ENCODE data around the gene STAM2. TPM values are rescaled to one million over a fixed set of nuclear protein-coding genes. Genes with fewer than 3 reads are reported as not detected.

The STAM2 gene
- polyA plus RNA-seq, 4 donors, result 41.1 to 54.4 (median 47.3) TPM

- no peak for DNase-seq (ENCODE audit: low read depth in 4 of 4, low spot score in 2 of 4)
Measured at GRCh38 chr2:152078662-152079061, 96.9 kb downstream of the STAM2 start.

DNA sequence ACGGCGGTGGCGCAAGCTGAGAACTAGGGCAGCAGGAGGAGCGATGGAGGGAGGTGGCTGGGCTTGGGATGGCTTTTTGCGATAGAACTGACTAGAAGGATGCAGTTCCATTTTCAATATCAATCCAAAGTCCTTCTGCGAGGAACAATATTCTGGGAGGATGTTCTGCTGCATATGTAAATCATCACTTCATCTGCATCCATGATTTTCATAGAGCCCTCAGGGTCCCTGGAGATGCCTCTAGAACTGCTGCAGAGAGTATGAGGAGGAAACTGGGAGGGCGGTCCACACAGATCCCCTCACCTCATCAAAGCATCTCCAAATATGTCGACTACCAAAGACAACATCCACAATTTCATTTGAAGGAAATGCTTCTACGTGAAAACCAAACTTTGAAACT lies 97.5 kb downstream of the STAM2 start:
- DNase-seq (ENCODE audit: low read depth in 4 of 4, low spot score in 2 of 4), result no peak

DNA sequence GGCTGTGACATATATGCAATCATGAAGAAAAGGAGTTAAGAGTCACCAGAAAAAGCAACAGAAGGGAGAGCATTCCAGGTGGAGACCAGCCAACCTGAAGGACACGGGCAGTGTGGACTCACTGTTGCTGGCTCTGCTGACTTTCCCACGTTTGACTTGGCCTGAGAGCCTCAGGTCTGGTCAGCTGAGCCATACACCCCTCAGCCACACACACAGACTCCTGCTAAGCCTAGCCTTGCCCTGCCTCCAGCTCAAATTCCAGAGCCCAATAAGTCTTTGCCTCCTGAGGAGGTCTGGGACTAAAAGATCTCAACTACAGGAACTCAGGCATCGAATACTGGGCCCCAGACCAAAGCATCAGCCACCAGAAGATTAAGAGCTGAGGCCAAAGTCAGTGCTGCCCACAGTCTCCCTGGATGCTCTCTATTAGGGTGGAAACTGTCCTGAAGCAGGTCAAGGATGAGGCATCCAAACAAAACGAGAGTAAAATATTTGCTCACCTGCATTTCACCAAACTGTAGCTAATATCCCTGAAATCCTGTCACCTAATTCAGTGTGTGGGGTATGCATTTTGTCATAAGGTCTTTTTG lies 100.0 kb downstream of the STAM2 start:
- no peak for DNase-seq (ENCODE audit: low read depth in 4 of 4, low spot score in 2 of 4)

GRCh38 chr2:152072011-152072410 lies 103.6 kb downstream of the STAM2 start:
- no peak for DNase-seq (ENCODE audit: low read depth in 4 of 4, low spot score in 2 of 4)

DNA sequence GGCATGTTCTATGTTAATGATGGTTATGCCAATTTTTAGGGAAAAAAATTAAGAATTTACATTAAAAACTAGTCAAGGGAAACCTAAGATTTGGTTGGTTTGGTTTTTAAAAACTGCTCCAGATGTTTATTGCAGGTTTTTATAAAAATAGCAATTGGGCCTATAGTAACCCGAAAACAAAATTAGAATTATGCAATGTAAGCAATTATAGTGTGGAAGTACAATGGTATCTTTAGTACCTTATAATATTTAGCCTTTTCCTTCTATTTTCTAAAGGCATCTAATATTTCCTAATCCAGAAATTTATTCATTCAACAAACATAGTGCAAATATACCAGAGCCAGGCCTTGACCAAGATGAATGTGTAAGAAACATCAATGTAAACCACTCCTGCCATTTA lies 104.0 kb downstream of the STAM2 start:
- no peak for DNase-seq (ENCODE audit: low read depth in 4 of 4, low spot score in 2 of 4)

DNA sequence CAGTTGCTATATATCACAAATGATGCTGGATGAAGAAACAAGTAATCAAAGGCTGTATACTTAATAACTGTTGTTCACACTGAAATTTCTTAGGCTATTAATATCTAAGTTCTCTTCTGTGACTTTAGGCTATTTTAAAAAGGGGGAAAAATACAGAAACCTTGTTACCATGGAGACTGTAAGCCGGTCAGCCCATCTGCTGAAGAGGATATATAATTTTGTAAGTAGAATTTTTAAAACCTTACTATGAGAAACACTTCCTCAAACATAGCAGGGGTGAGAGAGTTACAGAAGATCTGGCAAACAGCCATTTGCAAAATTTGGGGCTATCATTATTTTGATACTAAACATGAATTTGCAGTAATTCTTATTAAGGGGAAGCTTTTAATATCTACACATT lies 104.5 kb downstream of the STAM2 start:
- DNase-seq (ENCODE audit: low read depth in 4 of 4, low spot score in 2 of 4), result no peak

DNA sequence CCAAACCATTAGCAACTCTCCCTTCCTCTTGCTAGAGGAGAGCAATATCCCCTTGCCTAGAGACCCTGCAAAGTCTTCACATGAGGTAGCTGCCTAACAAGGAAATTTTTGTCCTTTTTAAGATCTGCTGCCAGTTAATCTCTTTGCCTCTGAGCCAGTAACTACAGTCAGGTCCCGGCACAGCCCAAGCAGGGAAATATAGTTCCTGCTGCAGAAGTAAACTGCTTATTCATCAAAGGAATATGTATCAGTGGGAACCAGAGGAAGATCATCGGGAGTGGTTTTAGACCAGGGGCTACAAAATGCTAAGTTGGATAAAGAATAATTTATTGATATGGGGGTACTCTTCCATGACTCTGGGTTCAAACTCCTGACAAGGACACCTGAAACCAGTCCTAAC lies 107.3 kb downstream of the STAM2 start:
- DNase-seq (ENCODE audit: low read depth in 4 of 4, low spot score in 2 of 4), result no peak

- no peak for DNase-seq (ENCODE audit: low read depth in 4 of 4, low spot score in 2 of 4)
Measured at GRCh38 chr2:152067823-152068222, 107.7 kb downstream of the STAM2 start.

Other genes with a start within 250 kb of the STAM2 start
- 10 to 100 TPM in 2 of 4 donors, 1 to 10 TPM in 2; 5.9 to 14.2 (median 10.5) TPM for gene CACNB4, start 76.7 kb downstream of the STAM2 start, polyA plus RNA-seq (ENCODE audit: insufficient read length in 4 of 4)
- gene FMNL2, start 159.4 kb upstream of the STAM2 start, polyA plus RNA-seq (ENCODE audit: insufficient read length in 4 of 4), result 100 to 1,000 TPM in 2 of 4 donors, 10 to 100 TPM in 2; 87.2 to 123 (median 98.3) TPM

Data from left renal cortex interstitium (tissue), 4 donors.